ENCODE results near the gene DCHS2.
"Not testable (repeated sequence)": the region's sequence is repeated elsewhere in the genome, so short reads cannot be mapped to it uniquely, and the experiment has no call there.

Gene DCHS2

GRCh38 chr4:154231806-154232478 lies 259.7 kb downstream of the DCHS2 start:
- H3K4me3 ChIP-seq (ENCODE audit: low read depth, low read length): no peak overlapping the region

GRCh38 chr4:154230723-154231122 lies 260.9 kb downstream of the DCHS2 start:
- no peak overlapping the region for H3K4me3 ChIP-seq (ENCODE audit: low read depth, low read length)

- H3K4me3 ChIP-seq (ENCODE audit: low read depth, low read length): no peak overlapping the region
These were observed 261.5 kb downstream of the DCHS2 start for GRCh38 chr4:154230091-154230490.

- H3K4me3 ChIP-seq (ENCODE audit: low read depth, low read length): no peak overlapping the region
These were observed 268.7 kb downstream of the DCHS2 start for GRCh38 chr4:154222875-154223274.

- no peak overlapping the region for H3K4me3 ChIP-seq (ENCODE audit: low read depth, low read length)
These were observed 273.5 kb downstream of the DCHS2 start for GRCh38 chr4:154218051-154218450.

- H3K4me3 ChIP-seq (ENCODE audit: low read depth, low read length): not testable (repeated sequence)
These were observed 274.2 kb downstream of the DCHS2 start for GRCh38 chr4:154217384-154217783.

- H3K4me3 ChIP-seq (ENCODE audit: low read depth, low read length): no peak overlapping the region
These were observed 280.1 kb downstream of the DCHS2 start for GRCh38 chr4:154211506-154211905.

GRCh38 chr4:154208424-154208823 lies 283.2 kb downstream of the DCHS2 start:
- no peak overlapping the region for H3K4me3 ChIP-seq (ENCODE audit: low read depth, low read length)

- no peak overlapping the region for H3K4me3 ChIP-seq (ENCODE audit: low read depth, low read length)
These were observed 286.1 kb downstream of the DCHS2 start for GRCh38 chr4:154205471-154205870.

- no peak overlapping the region for H3K4me3 ChIP-seq (ENCODE audit: low read depth, low read length)
These were observed 296.9 kb downstream of the DCHS2 start for GRCh38 chr4:154194649-154195048.

- H3K4me3 ChIP-seq (ENCODE audit: low read depth, low read length): no peak overlapping the region
These were observed 299.0 kb downstream of the DCHS2 start for GRCh38 chr4:154192585-154192984.

GRCh38 chr4:154189346-154189745 lies 302.3 kb downstream of the DCHS2 start:
- no peak overlapping the region for H3K4me3 ChIP-seq (ENCODE audit: low read depth, low read length)

GRCh38 chr4:154186888-154187287 lies 304.7 kb downstream of the DCHS2 start:
- no peak overlapping the region for H3K4me3 ChIP-seq (ENCODE audit: low read depth, low read length)

- no peak overlapping the region for H3K4me3 ChIP-seq (ENCODE audit: low read depth, low read length)
These were observed 305.6 kb downstream of the DCHS2 start for GRCh38 chr4:154186035-154186434.

GRCh38 chr4:154184238-154184637 lies 307.4 kb downstream of the DCHS2 start:
- H3K4me3 ChIP-seq (ENCODE audit: low read depth, low read length): no peak overlapping the region

- H3K4me3 ChIP-seq (ENCODE audit: low read depth, low read length): no peak overlapping the region
These were observed 308.3 kb downstream of the DCHS2 start for GRCh38 chr4:154183264-154183663.
